Chondrocyte (in vitro differentiated cells): ENCODE data around the gene MYCBP2. TPM values are rescaled to one million over a fixed set of nuclear protein-coding genes. Genes with fewer than 3 reads are reported as not detected.

Source experiments
- DNase-seq: peaks from one replicate; pipeline ENCODE4 v3.0.0; 2021; ENCODE audit warnings: mixed read lengths, low spot score
- H3K27ac Mint-ChIP-seq: one replicate; pipeline ENCODE4 v1.8.0; 2021; ENCODE audit warnings: mild to moderate bottlenecking, moderate library complexity, mixed read lengths; ENCODE audit not compliant: unreplicated experiment
- H3K27me3 Mint-ChIP-seq: 2 replicates; pipeline ENCODE4 v1.8.0; 2021; ENCODE audit warnings: low read depth, mixed read lengths
- H3K36me3 Mint-ChIP-seq: 2 replicates; pipeline ENCODE4 v1.8.0; 2021; ENCODE audit warnings: low read depth, mixed read lengths
- H3K4me1 Mint-ChIP-seq: 2 replicates; pipeline ENCODE4 v1.8.0; 2021; ENCODE audit warnings: low read depth, mild to moderate bottlenecking, mixed read lengths
- H3K4me3 Mint-ChIP-seq: one replicate; pipeline ENCODE4 v1.8.0; 2021; ENCODE audit warnings: mild to moderate bottlenecking, moderate library complexity, mixed read lengths; ENCODE audit not compliant: unreplicated experiment
- H3K9me3 Mint-ChIP-seq: 2 replicates; pipeline ENCODE4 v1.8.0; 2021; ENCODE audit warnings: low read depth, mixed read lengths
- CTCF ChIP-seq: fragments of 200-600 bp; sonication (generic); IDR thresholded peaks from 2 replicates; pipeline ENCODE4 v1.5.0; 2021; ENCODE audit warnings: antibody characterized with exemption, mild to moderate bottlenecking, moderate library complexity
- total RNA-seq: library from RNA; stranded (reverse); gene quantifications from 3 replicates; pipeline ENCODE4 v1.2.1, GENCODE V29; 2021

Gene MYCBP2
- total RNA-seq, 1 donor from 2014 or later = 59.5 TPM

GRCh38 chr13:77312311-77312710 is 14.6 kb downstream of the MYCBP2 start:
- no peak overlapping the region for H3K27ac Mint-ChIP-seq
- no peaks in the 10 kb centered on the region for H3K9me3 Mint-ChIP-seq
- TF ChIP-seq CTCF = no peak
- H3K4me1 Mint-ChIP-seq = peaks cover 76% of the 10 kb centered on the region
- DNase-seq = no peak
- no peaks in the 10 kb centered on the region for H3K36me3 Mint-ChIP-seq
- H3K4me3 Mint-ChIP-seq = no peak overlapping the region
- H3K27me3 Mint-ChIP-seq = no peaks in the 10 kb centered on the region

GRCh38 chr13:77310579-77311279 is 16.2 kb downstream of the MYCBP2 start:
- no peak overlapping the region for H3K4me3 Mint-ChIP-seq
- no peaks in the 10 kb centered on the region for H3K27me3 Mint-ChIP-seq
- no peak overlapping the region for H3K27ac Mint-ChIP-seq
- no peaks in the 10 kb centered on the region for H3K9me3 Mint-ChIP-seq
- TF ChIP-seq CTCF = no peak
- no peak for DNase-seq
- peaks cover 80% of the 10 kb centered on the region for H3K4me1 Mint-ChIP-seq
- H3K36me3 Mint-ChIP-seq = no peaks in the 10 kb centered on the region

GRCh38 chr13:77310161-77310560 is 16.7 kb downstream of the MYCBP2 start:
- no peak for DNase-seq
- Mint-ChIP-seq H3K9me3 (peaks cover 3% of the 10 kb centered on the region), H3K4me3 (no peak overlapping the region)

GRCh38 chr13:77309254-77309653 is 17.6 kb downstream of the MYCBP2 start:
- Mint-ChIP-seq H3K4me1 (peaks cover 69% of the 10 kb centered on the region), H3K4me3 (no peak overlapping the region), H3K27ac (no peak overlapping the region), H3K27me3 (no peaks in the 10 kb centered on the region), H3K9me3 (peaks cover 8% of the 10 kb centered on the region), H3K36me3 (peaks cover 1% of the 10 kb centered on the region)
- no peak for TF ChIP-seq CTCF
- DNase-seq = no peak

More at GRCh38 chr13:77310161-77310560, 16.7 kb downstream of the MYCBP2 start:
- Mint-ChIP-seq H3K27ac (no peak overlapping the region), H3K4me1 (peaks cover 78% of the 10 kb centered on the region), H3K36me3 (no peaks in the 10 kb centered on the region), H3K27me3 (no peaks in the 10 kb centered on the region)
- no peak for TF ChIP-seq CTCF

- Mint-ChIP-seq H3K9me3 (peaks cover 10% of the 10 kb centered on the region), H3K4me3 (no peak overlapping the region), H3K36me3 (peaks cover 2% of the 10 kb centered on the region), H3K4me1 (peaks cover 51% of the 10 kb centered on the region), H3K27ac (no peak overlapping the region), H3K27me3 (no peaks in the 10 kb centered on the region)
- no peak for TF ChIP-seq CTCF
- DNase-seq = no peak
These were observed 20.4 kb downstream of the MYCBP2 start for GRCh38 chr13:77306458-77306857.
